Activated CD8-positive, alpha-beta T cell treated with anti-CD3 and anti-CD28 coated beads for 36 hours (primary cell): Measurements from ENCODE around the gene TAS2R43. TPM values are rescaled to one million over a fixed set of nuclear protein-coding genes. Genes with fewer than 3 reads are reported as not detected.
"Not testable (repeated sequence)": the region's sequence is repeated elsewhere in the genome, so short reads cannot be mapped to it uniquely, and the experiment has no call there.

Experiments used
- ATAC-seq: fragments of 200-7000 bp; cut with Tn5 transposase; one replicate; pipeline ENCODE4 v1.10.0; 2021; ENCODE audit warnings: mild to moderate bottlenecking, moderate library complexity
- CTCF ChIA-PET: fragments of 350-600 bp; sonication (Branson Sonifier 250); formaldehyde crosslinking; loops from one replicate; lab custom pipeline; 2021; ENCODE audit warnings: antibody characterized with exemption; lab: Charles Lee
- POLR2A ChIA-PET: fragments of 350-600 bp; sonication (Branson Sonifier 250); formaldehyde crosslinking; loops from one replicate; lab custom pipeline; 2021; ENCODE audit warnings: antibody characterized with exemption; lab: Charles Lee
- DNase-seq: peaks from one replicate; pipeline ENCODE4 v3.0.0-alpha.2; 2020
- H3K27ac Mint-ChIP-seq: one replicate; pipeline ENCODE4 v1.8.0; 2021; ENCODE audit warnings: mild to moderate bottlenecking, mixed read lengths
- H3K27me3 Mint-ChIP-seq: one replicate; pipeline ENCODE4 v1.8.0; 2021; ENCODE audit warnings: mixed read lengths
- H3K36me3 Mint-ChIP-seq: one replicate; pipeline ENCODE4 v1.8.0; 2021; ENCODE audit warnings: low read depth, mixed read lengths
- H3K4me1 Mint-ChIP-seq: one replicate; pipeline ENCODE4 v1.8.0; 2021; ENCODE audit warnings: low read depth, mixed read lengths
- H3K4me3 Mint-ChIP-seq: one replicate; pipeline ENCODE4 v1.8.0; 2021; ENCODE audit warnings: mild to moderate bottlenecking, moderate library complexity, mixed read lengths
- H3K9me3 Mint-ChIP-seq: one replicate; pipeline ENCODE4 v1.8.0; 2021; ENCODE audit warnings: mixed read lengths
- intact Hi-C: fragments of 100-400 bp; cut with micrococcal nuclease; formaldehyde crosslinking; loops from one replicate; pipeline ENCODE4 v1.10.0; 2022
- total RNA-seq, 2 experiments: library from RNA; stranded (reverse); gene quantifications; one replicate each; pipeline ENCODE4 v1.2.3, GENCODE V29; 2021
- TF ChIP-seq, protein P1 (sequence below): fragments of 200-600 bp; IDR thresholded peaks from one replicate; pipeline ENCODE4 v1.8.0; 2022; ENCODE audit warnings: antibody characterized with exemption, mild to moderate bottlenecking

Gene TAS2R43
- total RNA-seq, 2 experiments from 2014 or later, result 0.31 to 0.34 TPM

DNA sequence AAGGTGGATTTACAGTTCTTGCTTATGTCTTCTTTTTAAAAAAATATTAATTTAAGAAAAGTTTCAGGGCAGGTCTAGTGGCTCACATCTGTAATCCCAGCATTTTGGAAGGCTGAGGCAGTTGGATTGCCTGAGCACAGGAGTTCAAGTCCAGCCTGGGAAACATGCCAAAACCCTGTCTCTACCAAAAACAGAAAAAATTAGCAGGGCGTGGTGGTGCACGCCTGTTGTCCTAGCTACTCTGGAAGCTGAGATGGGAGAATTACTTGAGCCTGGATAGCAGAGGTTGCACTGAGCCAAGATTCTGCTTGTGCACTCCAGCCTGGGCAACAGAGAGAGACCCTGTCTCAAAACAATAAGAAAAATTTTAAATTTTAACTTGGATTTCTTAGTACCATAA is 24.6 kb downstream of the TAS2R43 start:
- DNase-seq (no peak), ATAC-seq (no peak)
- H3K4me3 Mint-ChIP-seq, result no peak overlapping the region
- peaks cover 3% of the 10 kb centered on the region for H3K4me1 Mint-ChIP-seq
- ChIA-PET CTCF (no interaction called here), POLR2A (no interaction called here)
- H3K36me3 Mint-ChIP-seq, result peaks cover 22% of the 10 kb centered on the region
- intact Hi-C loops, result no loop called here
- no peaks in the 10 kb centered on the region for H3K9me3 Mint-ChIP-seq
- no peak overlapping the region for H3K27ac Mint-ChIP-seq
- TF ChIP-seq, protein P1, sequence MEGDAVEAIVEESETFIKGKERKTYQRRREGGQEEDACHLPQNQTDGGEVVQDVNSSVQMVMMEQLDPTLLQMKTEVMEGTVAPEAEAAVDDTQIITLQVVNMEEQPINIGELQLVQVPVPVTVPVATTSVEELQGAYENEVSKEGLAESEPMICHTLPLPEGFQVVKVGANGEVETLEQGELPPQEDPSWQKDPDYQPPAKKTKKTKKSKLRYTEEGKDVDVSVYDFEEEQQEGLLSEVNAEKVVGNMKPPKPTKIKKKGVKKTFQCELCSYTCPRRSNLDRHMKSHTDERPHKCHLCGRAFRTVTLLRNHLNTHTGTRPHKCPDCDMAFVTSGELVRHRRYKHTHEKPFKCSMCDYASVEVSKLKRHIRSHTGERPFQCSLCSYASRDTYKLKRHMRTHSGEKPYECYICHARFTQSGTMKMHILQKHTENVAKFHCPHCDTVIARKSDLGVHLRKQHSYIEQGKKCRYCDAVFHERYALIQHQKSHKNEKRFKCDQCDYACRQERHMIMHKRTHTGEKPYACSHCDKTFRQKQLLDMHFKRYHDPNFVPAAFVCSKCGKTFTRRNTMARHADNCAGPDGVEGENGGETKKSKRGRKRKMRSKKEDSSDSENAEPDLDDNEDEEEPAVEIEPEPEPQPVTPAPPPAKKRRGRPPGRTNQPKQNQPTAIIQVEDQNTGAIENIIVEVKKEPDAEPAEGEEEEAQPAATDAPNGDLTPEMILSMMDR, result no peak
- no peaks in the 10 kb centered on the region for H3K27me3 Mint-ChIP-seq

GRCh38 chr12:11062194-11062593 is 29.9 kb downstream of the TAS2R43 start, which contains the start of gene TAS2R46:
Gene TAS2R46, minus strand, starts transcription at chr12:11062294. Its CDS starts 0 bp downstream, at chr12:11062294.
- H3K36me3 Mint-ChIP-seq, POLR2A ChIA-PET, H3K27ac Mint-ChIP-seq: not testable (repeated sequence)

DNA sequence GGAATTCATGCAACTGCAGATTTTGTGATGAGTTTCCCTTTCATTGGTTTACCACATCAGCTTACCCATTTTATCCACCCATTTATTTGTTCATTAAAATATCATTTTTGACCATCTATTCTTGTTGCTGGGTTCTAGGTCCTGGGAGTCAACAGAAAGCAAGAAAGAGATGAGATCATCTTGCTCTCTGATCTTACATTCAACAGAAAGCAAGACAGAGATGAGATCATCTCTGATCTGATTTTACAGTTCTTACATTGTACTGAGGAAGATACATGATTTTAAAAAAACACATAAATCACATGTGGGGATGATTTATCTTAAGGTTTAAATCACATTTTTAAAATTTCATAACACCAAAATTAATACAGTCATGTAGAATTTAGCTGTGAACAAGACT is 32.3 kb downstream of the TAS2R43 start:
- Mint-ChIP-seq H3K9me3 (no peaks in the 10 kb centered on the region), H3K27me3 (no peaks in the 10 kb centered on the region), H3K4me1 (peaks cover 11% of the 10 kb centered on the region), H3K27ac (no peak overlapping the region), H3K36me3 (peaks cover 10% of the 10 kb centered on the region), H3K4me3 (no peak overlapping the region)
- POLR2A ChIA-PET, result no interaction called here
- ATAC-seq (no peak), DNase-seq (no peak)
- CTCF ChIA-PET, result interaction anchor here (0.6 kb wide), 1 partner anchor 126 kb away, joined by 3 read pairs; no protein-coding TSS in a partner anchor
- TF ChIP-seq, protein P1, result no peak
- intact Hi-C loops, result no loop called here

More at GRCh38 chr12:11062194-11062593, 29.9 kb downstream of the TAS2R43 start, which contains the start of gene TAS2R46:
- H3K4me3 Mint-ChIP-seq, H3K27me3 Mint-ChIP-seq, ATAC-seq, H3K9me3 Mint-ChIP-seq, intact Hi-C loops, CTCF ChIA-PET, DNase-seq: not testable (repeated sequence)
- peaks cover 11% of the 10 kb centered on the region for H3K4me1 Mint-ChIP-seq

DNA sequence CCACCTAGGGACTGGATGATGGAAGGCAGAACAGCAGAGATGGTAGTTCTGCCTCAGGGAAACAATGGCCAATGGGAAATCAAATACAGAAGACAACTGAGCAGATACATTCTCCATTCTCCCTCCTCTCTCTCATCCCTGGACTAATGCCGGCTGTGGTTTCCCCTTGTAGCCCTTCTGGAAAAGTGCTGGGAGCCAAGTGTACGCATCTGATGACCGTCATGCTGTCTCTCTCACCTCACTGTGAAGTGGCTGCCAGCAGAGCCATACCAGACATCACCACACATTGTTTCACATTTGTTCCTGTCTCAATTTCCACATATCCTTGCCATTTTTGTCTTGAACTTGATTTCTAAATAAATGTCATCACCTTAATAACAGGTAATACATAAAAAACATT is 33.1 kb downstream of the TAS2R43 start:
- H3K27ac Mint-ChIP-seq, result no peak overlapping the region
- no peak overlapping the region for H3K4me3 Mint-ChIP-seq
- no peaks in the 10 kb centered on the region for H3K9me3 Mint-ChIP-seq
- H3K27me3 Mint-ChIP-seq, result no peaks in the 10 kb centered on the region
- H3K36me3 Mint-ChIP-seq, result peaks cover 9% of the 10 kb centered on the region
- DNase-seq, result no peak
- CTCF ChIA-PET, result interaction anchor here (0.6 kb wide), 1 partner anchor 125 kb away, joined by 3 read pairs; no protein-coding TSS in a partner anchor
- H3K4me1 Mint-ChIP-seq, result peaks cover 11% of the 10 kb centered on the region
- no peak for ATAC-seq
- intact Hi-C loops, result no loop called here
- TF ChIP-seq, protein P1, result no peak
- POLR2A ChIA-PET, result interaction anchor here (0.6 kb wide), 1 partner anchor 69 kb away, joined by 3 read pairs; no protein-coding TSS in a partner anchor

- ATAC-seq (no peak), DNase-seq (no peak)
- ChIA-PET POLR2A (no interaction called here), CTCF (no interaction called here)
- intact Hi-C loops, result no loop called here
- H3K27me3 Mint-ChIP-seq, result no peaks in the 10 kb centered on the region
- H3K4me1 Mint-ChIP-seq, result peaks cover 3% of the 10 kb centered on the region
- H3K9me3 Mint-ChIP-seq, result peaks cover 15% of the 10 kb centered on the region
- H3K36me3 Mint-ChIP-seq, result peaks cover 25% of the 10 kb centered on the region
- no peak overlapping the region for H3K4me3 Mint-ChIP-seq
- TF ChIP-seq, protein P1, result no peak
- no peak overlapping the region for H3K27ac Mint-ChIP-seq
Measured at GRCh38 chr12:11055306-11055705, 36.8 kb downstream of the TAS2R43 start.

- POLR2A ChIA-PET, intact Hi-C loops, H3K27me3 Mint-ChIP-seq, CTCF ChIA-PET, H3K4me3 Mint-ChIP-seq, DNase-seq, H3K27ac Mint-ChIP-seq, H3K4me1 Mint-ChIP-seq, ATAC-seq: not testable (repeated sequence)
- peaks cover 48% of the 10 kb centered on the region for H3K36me3 Mint-ChIP-seq
- H3K9me3 Mint-ChIP-seq, result peaks cover 18% of the 10 kb centered on the region
Measured at GRCh38 chr12:11049806-11050531, 42.1 kb downstream of the TAS2R43 start.

DNA sequence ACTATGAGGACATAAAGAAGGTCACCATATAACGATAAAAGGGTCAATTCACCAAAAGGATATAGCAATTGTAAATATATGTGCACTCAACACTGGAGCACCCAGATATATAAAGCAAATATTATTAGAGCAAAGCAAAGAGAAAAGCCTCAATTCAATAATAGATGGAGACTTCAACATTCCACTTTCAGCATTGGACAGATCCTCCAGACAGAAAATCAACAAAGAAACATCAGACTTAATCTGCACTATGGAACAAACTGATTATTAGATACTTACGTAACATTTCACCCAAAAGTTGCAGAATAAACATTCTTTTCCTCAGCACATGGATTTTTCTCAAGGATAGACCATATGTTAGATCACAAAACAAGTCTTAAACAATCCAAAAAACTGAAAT is 50.7 kb downstream of the TAS2R43 start:
- H3K9me3 Mint-ChIP-seq, CTCF ChIA-PET, H3K27me3 Mint-ChIP-seq, POLR2A ChIA-PET, H3K4me1 Mint-ChIP-seq, DNase-seq, H3K4me3 Mint-ChIP-seq, ATAC-seq, intact Hi-C loops, H3K27ac Mint-ChIP-seq: not testable (repeated sequence)
- peaks cover 51% of the 10 kb centered on the region for H3K36me3 Mint-ChIP-seq
